NCI-H446 treated with DMSO at 0.1 percent for 48 hours (cell line): ENCODE data around the gene ANKH.

ENCODE experiments used
- DNase-seq: peaks from one replicate; lab custom pipeline; 2025; lab: John Stamatoyannopoulos, UW

Gene ANKH

DNA sequence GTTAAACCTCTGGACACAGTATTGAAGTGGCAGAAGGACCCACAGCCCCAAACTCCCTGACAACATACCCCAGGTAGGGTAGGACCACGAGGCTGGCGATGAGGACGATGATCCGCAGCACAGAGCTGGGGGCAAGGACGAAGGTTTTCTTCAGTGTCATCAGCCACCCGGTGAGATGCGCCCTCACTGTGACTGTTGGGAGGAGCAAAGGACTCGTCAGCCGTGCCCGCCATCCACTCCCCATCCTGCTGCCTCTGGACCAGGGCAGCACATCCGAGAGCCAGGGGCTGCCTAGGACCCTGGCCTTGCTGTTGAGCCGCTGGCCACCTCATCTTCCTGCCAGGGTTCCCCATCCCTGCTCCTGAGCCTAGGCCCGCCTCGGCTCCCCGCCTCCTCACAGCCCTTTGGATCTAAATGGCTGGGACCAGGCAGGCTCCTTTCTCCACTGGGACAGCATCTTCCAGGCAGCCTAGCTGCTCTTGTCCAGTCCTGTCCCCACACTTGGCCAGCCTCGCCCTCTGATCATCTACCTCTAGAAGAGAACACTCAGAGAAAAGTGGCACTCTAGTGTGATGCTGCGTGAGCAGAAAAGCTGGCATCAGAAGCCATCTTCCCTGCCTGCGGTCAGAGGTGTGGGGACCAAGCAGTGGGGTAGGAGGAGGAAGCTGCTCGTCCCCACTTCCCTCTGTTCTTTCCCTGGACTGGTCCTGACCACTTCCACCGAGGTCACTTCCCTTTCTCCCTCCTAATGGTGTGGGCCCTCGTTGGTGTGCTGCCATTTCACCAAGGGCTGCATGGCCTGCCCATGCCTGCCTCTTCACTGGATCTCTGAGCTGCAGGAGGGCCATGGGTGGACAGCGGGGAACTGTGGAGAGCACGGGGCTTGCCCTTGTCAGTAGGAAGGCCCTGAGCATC is 157.8 kb downstream of the ANKH start:
- DNase-seq, result no peak

DNA sequence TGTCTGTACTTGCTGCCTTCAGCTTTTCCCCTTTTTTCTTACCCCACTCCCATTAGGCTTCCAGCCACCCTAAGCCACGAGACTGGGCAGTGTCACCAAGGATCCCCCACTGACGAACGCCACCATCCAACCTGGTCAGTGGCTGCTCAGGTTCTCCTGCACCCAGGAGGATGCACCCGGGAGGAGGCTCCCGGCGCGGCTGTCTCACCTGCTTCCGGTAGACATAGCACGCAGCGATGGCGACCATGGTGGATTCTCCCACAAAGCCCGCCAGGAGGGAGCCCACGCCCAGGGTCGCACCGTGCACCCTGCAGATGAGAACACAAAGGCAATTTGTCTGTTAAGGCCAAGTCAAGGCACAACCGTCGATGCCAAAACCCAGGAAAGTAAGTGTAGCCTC is 158.9 kb downstream of the ANKH start:
- no peak for DNase-seq

DNA sequence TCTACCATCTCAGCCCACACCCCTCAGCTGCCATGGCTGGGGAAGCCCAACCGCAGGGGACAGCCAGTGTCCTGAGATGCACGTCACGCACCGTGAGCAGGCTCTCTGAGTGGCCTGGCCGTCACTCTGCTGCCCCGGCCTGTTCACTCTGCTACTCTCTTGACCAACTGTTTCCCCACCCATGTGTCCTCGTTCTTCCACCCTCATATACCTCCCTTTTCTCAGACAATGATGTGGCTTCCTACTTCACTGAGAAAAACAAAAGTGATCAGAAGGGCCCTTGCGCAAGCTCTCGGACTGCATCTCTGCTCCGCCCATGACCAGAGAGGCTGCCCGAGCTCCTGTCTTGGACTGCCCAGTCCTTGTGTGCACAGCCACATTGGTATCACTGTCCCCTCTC is 159.4 kb downstream of the ANKH start:
- no peak for DNase-seq

DNA sequence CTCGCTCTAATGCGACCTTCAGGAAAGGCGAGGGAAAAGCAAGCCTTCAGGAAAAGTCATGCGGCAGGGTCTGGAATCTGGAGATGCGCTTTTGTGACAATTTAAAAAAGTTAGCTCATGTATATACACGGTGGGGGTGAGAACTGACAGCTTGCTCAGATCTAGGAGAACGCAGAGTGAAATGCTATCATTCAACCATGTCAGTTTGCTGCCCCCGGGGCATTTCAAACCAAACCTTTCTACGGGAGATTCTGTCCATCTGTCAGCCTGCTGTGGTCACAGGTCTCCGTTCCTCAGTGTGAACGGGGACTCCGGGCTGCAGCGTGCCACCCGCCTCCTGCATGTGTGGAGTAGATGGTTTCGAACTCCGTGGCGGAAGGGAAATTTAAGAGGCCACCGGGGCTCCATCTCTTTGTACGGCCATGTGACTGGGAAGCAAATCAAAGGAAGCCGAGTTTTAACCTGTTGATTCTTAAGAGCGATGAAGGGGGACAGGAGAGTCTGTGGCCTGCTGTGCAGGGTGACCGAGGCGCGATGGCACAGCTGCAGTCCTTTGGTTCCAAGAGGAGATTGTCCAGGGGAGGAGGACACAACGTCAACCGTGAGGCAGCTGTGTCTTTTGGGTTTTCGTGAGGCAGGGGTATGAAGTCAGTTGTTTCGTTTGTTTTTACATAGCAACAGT is 161.1 kb downstream of the ANKH start:
- no peak for DNase-seq

DNA sequence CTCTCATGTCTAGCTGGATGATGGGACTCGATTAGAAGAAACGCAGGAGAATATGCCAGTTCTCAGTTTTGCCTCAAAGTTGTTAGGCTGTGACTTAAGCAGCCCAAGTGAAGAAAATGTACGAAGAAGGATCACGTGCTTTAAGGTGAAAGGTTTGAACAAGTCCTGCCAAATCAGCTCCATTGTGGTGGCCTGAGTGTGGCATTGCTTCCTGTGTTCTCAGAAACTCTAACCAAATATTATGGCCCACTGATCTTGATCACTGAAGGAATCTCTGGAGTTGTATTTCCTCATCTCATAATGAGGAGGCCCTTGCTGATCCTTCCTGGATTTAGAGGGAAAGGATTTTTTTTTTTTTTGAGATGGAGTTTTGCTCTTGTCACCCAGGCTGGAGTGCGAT is 163.0 kb downstream of the ANKH start:
- DNase-seq, result no peak

DNA sequence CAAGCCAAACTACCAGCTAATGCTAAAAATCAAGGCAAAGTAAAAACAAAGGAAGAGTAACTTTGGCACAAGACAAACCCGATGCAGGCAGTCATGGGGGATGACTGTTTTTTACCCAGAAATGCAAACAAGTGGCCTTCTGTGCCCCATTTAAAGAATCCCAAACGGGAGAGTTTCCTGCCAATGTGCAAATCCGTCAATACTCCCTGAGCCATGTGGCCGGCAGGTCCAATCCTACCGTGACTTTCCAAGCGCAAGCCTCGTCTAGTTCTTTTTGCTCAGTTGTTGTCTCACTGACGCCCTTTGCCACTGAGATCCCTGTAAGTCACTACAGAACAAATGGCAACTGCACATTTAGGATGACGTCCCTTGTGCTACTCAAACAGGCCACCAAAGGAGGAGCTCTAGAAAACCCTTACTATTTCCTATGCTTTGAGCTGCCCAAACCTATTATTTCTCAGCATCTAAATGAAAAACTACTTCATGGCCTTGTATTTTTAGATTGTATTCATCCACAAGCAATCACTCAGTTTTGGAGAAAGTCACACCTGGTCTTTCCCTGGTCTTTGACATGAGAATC is 163.7 kb downstream of the ANKH start:
- DNase-seq, result no peak

DNA sequence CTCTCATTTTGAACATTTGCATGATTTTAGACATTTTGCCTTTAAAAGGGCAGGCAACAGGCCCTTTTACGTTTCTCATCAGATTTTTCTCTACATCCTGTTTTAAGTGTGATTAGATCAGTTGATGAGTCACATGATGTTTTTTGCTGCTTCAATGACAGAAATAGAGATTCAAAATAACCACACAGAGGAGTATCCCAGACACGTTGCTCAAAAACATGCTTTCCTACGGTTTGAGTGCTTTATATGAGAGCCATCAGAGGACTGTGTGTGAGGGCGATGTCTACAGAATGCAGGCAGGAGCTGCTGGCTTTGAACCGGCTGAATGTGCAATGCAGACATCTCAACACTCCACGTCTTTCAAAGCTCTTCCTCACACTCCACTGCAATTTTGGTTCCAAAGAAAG is 165.0 kb downstream of the ANKH start:
- no peak for DNase-seq

DNA sequence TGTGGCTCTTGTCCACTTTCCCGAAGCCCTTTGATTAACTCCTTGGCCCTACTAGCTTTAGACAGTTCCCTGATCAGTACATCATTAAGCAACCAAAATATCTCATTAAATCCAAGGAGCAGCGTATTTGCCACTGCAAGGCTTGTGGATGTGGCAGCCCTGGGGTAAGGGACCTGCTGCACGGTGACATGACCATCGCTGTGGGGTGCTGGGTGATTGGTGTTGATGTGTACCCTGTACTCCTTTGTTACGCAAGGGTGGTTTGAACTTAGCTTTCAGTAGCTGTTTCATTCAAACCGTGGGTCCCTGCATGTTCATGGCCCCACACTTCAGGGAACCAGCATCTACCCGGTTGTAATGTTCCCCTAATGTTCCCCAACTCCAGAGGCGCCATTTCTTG is 166.0 kb downstream of the ANKH start:
- DNase-seq, result no peak

DNA sequence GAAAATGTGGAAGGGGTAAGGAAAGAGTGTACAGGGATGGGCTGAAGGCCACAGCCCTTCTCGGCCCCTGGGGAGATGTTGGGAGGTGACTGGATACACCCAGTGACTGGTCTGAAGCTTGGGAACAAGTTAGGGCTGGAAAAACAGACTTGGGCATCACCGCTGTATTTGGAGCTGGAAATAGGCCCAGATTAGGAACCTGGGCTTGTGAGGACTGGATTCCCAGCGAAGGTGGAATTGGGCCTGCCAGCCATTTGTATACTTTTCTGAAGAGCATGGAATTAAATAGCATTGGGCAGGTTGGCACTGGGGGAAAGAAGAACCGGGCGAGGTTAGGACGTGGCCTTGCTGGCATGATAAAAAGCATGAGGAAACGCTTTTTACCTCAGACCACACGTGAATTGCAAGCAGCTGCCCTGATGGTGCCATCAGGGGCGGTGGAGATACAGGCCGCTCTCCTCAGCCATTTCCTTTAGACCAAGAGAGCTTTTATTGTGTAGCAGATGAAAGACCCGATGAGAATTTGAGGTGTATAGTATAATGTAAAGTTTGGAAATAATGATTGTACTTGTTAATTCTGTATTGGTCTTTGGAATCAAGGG is 169.2 kb downstream of the ANKH start:
- DNase-seq, result no peak

DNA sequence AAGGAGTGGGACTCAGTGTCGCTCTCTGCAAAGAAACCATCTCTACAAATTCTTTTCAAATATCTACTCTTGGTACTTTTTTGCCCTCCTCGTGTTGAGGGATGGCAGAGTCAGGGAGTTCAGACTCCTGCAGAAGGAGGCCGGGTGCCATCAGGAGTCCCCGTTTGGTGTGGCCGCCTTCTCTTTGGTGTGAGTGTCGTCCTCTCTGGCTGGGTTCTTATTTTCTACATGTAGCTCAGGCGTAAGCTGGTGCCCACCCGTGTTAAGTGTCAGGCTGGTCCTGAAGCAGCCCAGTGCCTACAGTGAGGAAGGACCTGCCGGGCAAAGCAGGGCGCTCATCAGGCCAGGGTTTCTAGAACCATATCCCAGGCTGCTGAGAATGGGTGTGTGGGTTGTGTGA is 170.0 kb downstream of the ANKH start:
- DNase-seq, result no peak

DNA sequence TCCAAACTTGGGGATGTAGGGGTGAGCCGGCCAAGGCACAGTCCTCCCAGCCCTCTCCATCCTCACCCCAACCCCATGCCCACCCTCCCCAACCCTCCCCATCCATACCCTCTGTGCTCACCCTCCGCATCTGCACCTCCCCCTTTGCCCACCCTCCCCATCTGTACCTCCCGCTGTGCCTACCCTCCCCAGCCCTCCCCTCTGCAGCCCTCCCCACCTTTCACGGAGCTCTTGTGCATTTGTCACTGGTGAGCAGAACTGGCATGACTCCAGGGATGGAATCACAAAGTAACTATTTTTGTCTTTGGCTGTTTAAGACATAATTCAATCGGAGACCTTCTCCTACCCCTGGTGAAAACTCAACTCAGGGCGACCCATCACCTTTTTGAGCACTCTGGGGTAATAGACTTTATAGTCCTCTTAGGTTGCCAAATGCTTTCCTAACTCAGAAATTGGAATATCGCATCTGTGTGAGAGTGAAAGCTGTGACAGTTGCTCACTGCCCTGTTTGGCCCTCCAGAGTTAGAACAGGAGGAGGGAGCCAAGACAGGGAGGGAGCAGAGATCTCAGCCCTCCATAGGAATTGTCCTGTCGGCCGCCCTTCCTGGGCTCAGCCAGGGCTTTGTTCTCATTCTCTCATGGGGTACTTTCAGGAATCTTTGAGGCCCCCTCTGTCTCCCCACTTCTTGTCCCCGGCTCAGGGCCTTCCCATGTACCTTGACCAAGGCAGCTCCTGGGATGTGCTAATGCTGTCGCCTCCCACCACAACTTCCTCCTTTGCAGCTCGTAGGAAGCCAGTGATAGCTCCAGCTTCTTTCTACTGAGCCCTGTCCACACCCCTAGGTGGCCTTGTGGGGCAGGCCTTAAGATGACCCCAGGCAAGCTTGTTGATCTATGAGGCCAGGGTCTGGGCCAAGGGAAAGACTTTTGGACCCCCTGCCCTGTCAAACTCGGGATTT is 170.8 kb downstream of the ANKH start:
- no peak for DNase-seq

DNA sequence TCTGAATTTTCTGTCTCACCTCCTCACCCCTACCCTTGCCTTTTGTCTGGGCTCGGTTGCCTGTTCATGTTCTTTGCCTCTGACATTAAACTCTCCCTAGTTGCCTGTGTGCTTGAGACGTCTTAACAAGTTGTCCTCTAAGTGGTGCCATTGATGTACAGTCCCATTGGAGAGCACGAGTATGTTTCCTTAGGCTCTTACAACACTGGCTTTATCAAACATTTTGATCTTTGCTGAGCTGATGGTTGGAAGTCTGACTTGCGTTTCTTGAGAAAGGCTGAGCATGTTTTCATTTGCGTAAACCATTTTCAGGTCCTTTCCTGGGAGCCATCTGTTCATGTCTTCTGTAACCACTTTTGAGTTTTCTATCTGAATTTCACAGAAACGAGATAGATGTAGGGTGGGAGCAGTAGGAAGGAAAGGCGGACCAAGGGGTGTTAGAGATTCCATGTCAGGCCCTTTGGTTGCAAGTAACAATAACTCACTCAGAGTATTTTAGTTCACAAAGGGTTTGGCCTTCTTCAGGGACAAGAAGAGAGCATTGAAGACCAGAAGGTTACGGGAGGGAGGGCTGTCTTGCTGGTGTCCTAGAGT is 171.7 kb downstream of the ANKH start:
- no peak for DNase-seq

DNA sequence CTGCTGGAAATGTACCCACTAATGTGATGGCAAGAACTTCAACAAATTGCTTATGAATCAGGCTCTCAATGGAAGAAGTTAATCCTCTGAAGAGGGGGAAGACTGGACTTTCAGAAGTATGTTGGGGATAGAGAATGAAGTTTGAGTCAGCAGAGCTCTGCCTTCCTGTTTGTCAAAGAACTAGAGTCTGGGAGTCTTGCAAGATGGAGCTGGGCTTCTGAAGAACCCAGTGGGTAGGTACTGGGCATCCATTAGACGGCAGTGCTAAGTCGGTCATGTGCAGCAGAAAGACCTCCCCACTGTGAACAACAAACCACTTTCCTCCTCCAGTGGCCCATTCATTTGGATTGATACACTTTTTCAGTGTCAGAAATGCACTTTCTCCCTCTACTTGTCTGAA is 172.4 kb downstream of the ANKH start:
- no peak for DNase-seq

DNA sequence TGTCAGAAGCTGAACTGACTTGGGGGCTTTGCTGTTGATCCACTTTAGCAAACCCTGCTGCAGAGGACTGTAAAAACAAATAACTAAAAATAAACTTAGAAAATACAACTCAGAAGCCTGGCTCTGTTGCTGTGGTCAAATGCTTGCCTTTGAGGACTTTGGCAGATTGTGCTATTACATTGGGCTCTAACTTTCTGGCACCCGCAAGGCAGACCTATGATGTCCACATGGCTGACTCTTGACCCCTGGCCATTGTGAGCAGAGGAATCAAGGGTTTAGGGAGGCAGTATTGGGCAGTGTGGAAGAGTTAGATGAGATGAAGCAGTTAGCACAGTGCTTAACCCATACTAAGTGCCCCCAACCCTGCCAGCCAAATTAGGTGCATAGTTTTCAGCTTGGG is 173.1 kb downstream of the ANKH start:
- no peak for DNase-seq

DNA sequence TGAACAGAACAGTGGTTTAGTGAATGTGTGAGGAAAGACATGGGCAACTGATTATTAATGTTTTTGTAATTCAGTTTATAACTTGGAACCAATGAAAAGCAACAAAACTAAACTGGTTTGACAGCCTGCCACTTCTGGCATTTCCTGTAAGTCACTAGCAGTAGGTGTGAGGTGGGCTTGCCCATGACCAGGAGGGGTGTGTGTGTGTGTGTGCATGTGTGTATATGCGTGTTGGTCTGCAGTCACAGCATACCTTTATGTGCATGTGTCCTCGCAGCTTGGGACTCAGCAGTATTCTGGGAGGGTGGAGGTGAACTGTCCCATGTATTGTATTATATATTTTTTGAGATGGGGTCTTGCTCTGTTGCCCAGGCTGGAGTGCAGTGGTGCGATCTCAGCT is 174.7 kb downstream of the ANKH start:
- no peak for DNase-seq

DNA sequence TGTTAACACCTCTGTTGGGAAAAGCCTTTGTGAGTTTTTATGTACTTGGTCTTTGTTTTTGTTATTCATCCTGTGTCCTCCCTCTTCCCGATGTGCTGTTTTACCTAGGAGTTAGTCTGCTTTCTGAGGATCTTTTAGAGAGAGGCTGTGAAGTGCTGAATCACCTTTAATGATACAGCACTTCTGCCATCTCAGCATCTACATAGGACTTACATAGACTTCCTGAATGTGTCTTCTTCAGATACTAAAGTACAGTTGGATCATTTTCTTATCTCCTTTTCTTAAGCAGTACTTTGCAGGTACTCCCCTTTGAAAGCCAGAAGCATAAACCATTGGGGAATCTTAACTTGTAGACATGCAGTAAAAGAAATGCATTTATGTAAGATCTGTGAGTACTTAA is 175.5 kb downstream of the ANKH start:
- DNase-seq, result no peak

DNA sequence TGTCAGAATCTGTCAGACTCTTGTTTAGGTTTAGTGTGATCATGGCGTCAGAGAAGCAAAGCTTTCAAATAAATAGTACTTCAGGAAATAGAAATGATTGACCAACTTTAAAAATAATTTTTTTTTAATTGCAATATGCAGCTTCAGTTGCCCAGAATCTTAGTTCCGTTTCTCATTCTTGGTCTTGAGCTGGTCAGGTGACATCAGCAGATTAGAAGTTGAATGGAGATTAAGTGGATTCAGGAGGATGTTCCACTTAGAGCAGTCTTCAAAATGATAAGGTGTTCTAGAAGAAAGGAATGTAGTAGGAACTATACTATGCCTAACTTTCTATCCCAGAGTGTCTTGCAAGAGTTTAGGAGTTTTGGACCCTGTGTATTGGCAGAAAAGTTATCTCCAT is 176.4 kb downstream of the ANKH start:
- no peak for DNase-seq

DNA sequence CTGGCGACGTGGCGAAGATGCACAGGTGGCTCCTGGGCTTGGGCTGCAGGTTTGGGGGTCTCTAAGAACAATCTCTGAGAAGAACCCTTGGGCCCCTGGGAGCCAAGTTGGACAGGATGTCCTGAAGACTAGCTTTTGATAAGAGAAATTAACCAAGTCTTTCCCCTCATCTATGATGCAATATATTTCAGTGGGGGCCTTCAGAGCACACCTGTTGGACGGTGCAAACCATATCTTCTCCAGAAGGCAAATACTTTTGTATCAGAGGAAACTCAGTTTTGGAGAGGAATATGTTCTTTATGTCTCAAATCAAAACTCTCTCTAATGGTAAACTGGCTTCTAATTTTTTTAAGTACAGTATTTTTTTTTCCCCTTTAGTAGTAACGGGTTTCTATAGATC is 178.5 kb downstream of the ANKH start:
- no peak for DNase-seq

DNA sequence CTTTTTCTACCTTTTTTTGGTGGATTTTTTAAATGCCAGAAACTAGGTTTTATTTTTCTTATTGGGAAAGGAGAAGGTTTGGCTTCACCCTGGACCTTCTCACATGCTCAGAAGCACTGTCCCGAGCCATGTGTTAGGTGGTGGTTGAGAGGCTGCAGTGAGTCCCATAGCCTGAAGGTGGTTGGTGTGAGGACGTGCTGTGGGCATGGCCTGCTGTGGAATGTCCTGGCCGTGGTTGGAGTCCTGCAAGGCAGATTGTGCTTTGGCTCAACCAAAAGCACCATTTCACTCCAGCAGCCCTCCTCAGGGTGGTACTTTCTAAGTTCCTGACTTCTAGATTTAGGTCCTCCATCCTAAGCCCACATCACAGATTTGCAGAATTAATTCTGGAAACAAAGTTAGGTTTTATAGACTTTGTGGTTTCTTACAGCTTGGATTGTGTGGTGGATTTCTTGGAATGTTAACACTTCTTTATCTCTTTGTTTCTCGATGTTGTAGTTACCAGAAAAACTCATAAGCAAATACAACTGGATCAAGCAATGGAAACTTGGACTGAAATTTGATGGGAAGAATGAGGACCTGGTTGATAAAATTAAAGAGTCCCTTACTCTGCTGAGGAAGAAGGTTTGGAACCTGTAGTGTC is 184.4 kb downstream of the ANKH start:
- no peak for DNase-seq

DNA sequence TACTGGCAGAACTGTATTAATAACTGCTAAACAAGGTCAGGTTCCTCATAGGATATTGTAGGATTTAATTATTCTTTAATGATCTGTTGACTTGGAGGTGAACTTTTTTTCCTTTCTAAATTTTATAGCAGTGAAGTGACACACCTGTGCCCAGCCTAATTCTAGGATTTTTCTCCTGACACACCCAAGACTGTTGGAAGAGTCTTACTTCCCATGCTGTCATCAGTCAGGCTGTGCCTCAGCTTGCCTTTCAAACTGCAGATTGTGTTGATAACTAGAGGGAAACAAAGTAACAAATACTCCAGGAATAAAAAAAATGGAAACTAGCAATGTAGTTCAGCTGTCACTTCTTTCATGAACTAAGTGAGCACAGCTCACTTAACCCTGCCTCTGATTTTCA is 185.1 kb downstream of the ANKH start:
- DNase-seq, result no peak

DNA sequence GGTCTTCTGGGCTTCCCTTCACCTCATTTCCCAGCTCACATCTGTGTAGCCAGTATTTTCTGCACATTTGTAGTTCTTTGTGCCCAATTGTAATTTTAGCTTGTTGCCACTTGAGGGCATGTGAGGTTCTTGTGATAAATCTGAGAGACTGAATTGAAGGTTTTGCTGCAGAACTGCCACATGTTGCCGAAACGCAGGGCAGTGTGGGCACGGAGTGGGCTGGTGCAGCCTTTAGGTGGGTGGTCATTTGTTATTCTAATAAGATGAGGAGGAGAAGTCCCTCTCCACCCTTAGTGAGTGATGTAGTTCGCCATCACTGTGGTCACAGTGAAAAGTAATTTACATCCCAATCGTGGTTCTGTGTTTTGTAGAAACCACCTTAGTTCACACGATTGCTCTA is 185.8 kb downstream of the ANKH start:
- DNase-seq, result peak; percentile 64
